ENCODE measurements around the gene FGL2. TPM values are rescaled to one million over a fixed set of nuclear protein-coding genes. Genes with fewer than 3 reads are reported as not detected.
"Not testable (repeated sequence)": the region's sequence is repeated elsewhere in the genome, so short reads cannot be mapped to it uniquely, and the experiment has no call there.

Gene FGL2
- total RNA-seq, result 6.0 TPM
- long read RNA-seq, full-length matches to known transcripts, result 2 of 2 reads
- long read RNA-seq, partial matches to known transcripts, result 0 of 2 reads
- long read RNA-seq, other reads (novel, unspliced or antisense), result 0 of 2 reads

GRCh38 chr7:77199013-77199966 lies at the start of gene FGL2:
TSS of gene FGL2 (minus strand) at chr7:77199819. CDS start at chr7:77199793, 26 bp downstream.
- DNase-seq (ENCODE audit: low spot score), result peak; percentile 85
- intact Hi-C loops (cut with DNase I), result no loop called here

GRCh38 chr7:77248154-77248553 lies 48.5 kb upstream of the FGL2 start:
- intact Hi-C loops (cut with DNase I), result loop anchor here (5.0 to 10.0 kb wide), 2 partner anchors 84 to 123 kb away; partner anchors contain the start of gene CCDC146
- no peak for DNase-seq (ENCODE audit: low spot score)

GRCh38 chr7:77247206-77247850 lies 47.7 kb upstream of the FGL2 start:
- intact Hi-C loops (cut with DNase I), result loop anchor here (5.0 to 10.0 kb wide), 2 partner anchors 85 to 123 kb away; partner anchors contain the start of gene CCDC146
- no peak for DNase-seq (ENCODE audit: low spot score)

GRCh38 chr7:77246026-77246640 lies 46.5 kb upstream of the FGL2 start:
- intact Hi-C loops (cut with DNase I), result loop anchor here (5.0 to 10.0 kb wide), 2 partner anchors 86 to 121 kb away; partner anchors contain the start of gene CCDC146

GRCh38 chr7:77245015-77245755 lies 45.6 kb upstream of the FGL2 start:
- DNase-seq (ENCODE audit: low spot score), result no peak
- intact Hi-C loops (cut with DNase I), result loop anchor here (5.0 to 10.0 kb wide), 2 partner anchors 87 to 120 kb away; partner anchors contain the start of gene CCDC146

More at GRCh38 chr7:77246026-77246640, 46.5 kb upstream of the FGL2 start:
- DNase-seq (ENCODE audit: low spot score), result no peak

- DNase-seq (ENCODE audit: low spot score), result no peak
- intact Hi-C loops (cut with DNase I), result loop anchor here (10.0 kb wide), 1 partner anchor 120 kb away; the partner anchor contains the start of gene CCDC146
These were observed 44.8 kb upstream of the FGL2 start for GRCh38 chr7:77244222-77244934.

GRCh38 chr7:77242554-77242953 lies 42.9 kb upstream of the FGL2 start:
- no peak for DNase-seq (ENCODE audit: low spot score)
- intact Hi-C loops (cut with DNase I), result loop anchor here (10.0 kb wide), 1 partner anchor 118 kb away; the partner anchor contains the start of gene CCDC146

GRCh38 chr7:77242068-77242467 lies 42.4 kb upstream of the FGL2 start:
- no peak for DNase-seq (ENCODE audit: low spot score)
- intact Hi-C loops (cut with DNase I), result loop anchor here (10.0 kb wide), 1 partner anchor 117 kb away; the partner anchor contains the start of gene CCDC146

GRCh38 chr7:77239471-77239870 lies 39.9 kb upstream of the FGL2 start:
- intact Hi-C loops (cut with DNase I), result no loop called here
- no peak for DNase-seq (ENCODE audit: low spot score)

- DNase-seq (ENCODE audit: low spot score), result peak; percentile 77
- intact Hi-C loops (cut with DNase I), result no loop called here
These were observed 39.1 kb upstream of the FGL2 start for GRCh38 chr7:77238703-77239136.

GRCh38 chr7:77235276-77235675 lies 35.7 kb upstream of the FGL2 start:
- intact Hi-C loops (cut with DNase I), result no loop called here
- no peak for DNase-seq (ENCODE audit: low spot score)

- intact Hi-C loops (cut with DNase I), result no loop called here
- no peak for DNase-seq (ENCODE audit: low spot score)
These were observed 32.8 kb upstream of the FGL2 start for GRCh38 chr7:77232467-77232866.

GRCh38 chr7:77228795-77229194 lies 29.2 kb upstream of the FGL2 start:
- intact Hi-C loops (cut with DNase I); DNase-seq (ENCODE audit: low spot score): not testable (repeated sequence)

GRCh38 chr7:77226357-77226839 lies 26.8 kb upstream of the FGL2 start:
- intact Hi-C loops (cut with DNase I), result no loop called here
- no peak for DNase-seq (ENCODE audit: low spot score)

- intact Hi-C loops (cut with DNase I), result no loop called here
- DNase-seq (ENCODE audit: low spot score), result no peak
These were observed 23.6 kb upstream of the FGL2 start for GRCh38 chr7:77223261-77223660.

GRCh38 chr7:77222819-77223218 lies 23.2 kb upstream of the FGL2 start:
- intact Hi-C loops (cut with DNase I), result no loop called here

GRCh38 chr7:77222065-77222464 lies 22.4 kb upstream of the FGL2 start:
- intact Hi-C loops (cut with DNase I), result no loop called here
- no peak for DNase-seq (ENCODE audit: low spot score)

More at GRCh38 chr7:77222819-77223218, 23.2 kb upstream of the FGL2 start:
- no peak for DNase-seq (ENCODE audit: low spot score)

Data from cardiac septum (tissue), 1 donor.